GM18499 (cell line): ENCODE data around the gene TES.
"Not testable (repeated sequence)": the region's sequence is repeated elsewhere in the genome, so short reads cannot be mapped to it uniquely, and the experiment has no call there.

Source experiments
- ATAC-seq: cut with Tn5 transposase; IDR thresholded peaks from one replicate; pipeline ENCODE4 v1.9.1; 2021; ENCODE audit warnings: moderate number of reproducible peaks; ENCODE audit not compliant: insufficient read depth, unreplicated experiment

TES gene, protein sequence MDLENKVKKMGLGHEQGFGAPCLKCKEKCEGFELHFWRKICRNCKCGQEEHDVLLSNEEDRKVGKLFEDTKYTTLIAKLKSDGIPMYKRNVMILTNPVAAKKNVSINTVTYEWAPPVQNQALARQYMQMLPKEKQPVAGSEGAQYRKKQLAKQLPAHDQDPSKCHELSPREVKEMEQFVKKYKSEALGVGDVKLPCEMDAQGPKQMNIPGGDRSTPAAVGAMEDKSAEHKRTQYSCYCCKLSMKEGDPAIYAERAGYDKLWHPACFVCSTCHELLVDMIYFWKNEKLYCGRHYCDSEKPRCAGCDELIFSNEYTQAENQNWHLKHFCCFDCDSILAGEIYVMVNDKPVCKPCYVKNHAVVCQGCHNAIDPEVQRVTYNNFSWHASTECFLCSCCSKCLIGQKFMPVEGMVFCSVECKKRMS

DNA sequence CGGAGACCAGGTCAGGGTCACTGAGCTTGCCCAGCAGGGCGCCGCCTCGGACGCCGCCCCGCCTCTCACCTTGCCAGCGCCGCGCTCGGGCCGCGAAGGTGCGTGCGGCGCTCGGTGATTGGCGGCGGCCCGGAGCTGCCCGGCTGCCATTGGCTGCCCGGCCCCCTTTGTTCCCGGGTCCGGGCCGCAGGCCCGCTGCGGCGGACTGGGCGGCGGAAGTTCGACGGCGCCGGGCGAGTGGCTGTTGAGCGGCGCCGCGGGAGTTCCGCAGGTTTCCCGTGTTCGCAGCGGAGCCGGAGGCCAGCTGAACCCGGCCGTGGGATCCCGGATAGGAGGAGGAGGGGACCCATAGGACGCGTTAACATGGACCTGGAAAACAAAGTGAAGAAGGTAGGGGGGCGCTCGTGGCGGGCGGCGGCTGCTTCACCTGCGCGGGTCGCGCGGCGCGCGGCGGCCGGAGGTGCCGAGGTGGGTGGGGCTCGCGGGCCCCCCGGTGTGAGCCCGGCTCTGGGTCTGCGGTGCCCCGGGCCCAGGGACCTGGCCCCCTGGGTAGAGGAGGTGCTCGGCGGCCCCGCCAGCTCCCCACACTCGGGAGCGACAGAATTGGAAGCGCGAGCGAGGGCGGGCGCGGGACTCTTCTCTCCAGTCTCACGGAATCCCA, at the start of gene TES:
Gene TES, plus strand, starts transcription at position 195 of the 661 bp plus-strand sequence. Its CDS starts 169 bp downstream, at position 364.
- peak; percentile 32 for ATAC-seq

DNA sequence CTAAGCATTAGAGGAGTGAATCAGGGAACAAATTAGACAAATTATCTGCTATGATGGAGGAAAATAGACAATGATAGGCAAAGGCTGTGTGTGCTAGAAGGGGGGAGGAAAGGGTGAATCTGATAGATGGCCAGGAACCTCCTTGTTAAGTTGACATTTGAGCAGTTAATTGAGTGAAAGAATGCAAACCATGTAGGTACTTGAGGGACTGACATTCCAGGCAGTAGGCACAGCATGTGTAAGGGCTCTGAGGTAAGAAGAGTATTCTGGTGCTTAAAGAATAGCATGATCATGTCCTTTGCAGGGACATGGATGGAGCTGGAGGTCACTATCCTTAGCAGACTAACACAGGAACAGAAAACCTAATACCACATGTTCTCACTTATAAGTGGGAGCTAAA, 48.6 kb upstream of the TES start:
- no peak for ATAC-seq

DNA sequence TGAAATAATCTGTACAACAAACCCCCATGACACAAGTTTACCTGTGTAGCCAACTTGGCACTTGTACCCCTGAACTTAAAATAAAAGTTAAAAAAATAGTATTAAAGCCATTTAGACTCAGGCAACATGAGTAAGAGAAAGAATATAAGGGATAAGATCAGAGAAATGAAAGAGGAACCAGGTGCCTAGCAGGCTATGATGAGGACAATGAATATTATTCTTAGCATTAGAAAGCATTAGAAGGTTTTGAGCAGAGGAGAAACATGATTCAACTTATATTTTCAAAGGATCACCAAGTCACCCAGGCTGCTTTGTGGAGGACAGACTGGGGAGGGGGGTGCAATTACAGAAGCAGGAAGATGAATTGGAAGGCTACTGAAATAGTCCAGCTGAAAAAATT, 48.1 kb upstream of the TES start:
- ATAC-seq, result no peak

DNA sequence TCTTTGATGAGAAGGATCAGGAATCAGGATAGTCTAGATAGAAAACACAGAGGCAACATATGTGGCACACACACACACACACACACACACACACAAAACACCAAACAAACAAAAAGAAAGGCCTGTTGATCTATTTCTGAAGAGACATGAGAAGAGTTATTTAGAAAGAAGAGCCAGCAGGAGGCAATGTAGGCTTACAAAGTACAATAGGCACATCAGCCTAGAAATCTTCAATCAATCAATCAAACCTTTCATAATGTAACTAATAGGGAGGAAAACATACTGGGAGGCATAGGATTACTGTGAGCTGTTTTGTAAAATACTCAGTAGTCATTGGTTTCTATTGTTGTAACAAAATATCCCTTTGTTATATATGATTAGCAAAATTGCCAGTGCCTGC, 47.3 kb upstream of the TES start:
- ATAC-seq, result no peak

DNA sequence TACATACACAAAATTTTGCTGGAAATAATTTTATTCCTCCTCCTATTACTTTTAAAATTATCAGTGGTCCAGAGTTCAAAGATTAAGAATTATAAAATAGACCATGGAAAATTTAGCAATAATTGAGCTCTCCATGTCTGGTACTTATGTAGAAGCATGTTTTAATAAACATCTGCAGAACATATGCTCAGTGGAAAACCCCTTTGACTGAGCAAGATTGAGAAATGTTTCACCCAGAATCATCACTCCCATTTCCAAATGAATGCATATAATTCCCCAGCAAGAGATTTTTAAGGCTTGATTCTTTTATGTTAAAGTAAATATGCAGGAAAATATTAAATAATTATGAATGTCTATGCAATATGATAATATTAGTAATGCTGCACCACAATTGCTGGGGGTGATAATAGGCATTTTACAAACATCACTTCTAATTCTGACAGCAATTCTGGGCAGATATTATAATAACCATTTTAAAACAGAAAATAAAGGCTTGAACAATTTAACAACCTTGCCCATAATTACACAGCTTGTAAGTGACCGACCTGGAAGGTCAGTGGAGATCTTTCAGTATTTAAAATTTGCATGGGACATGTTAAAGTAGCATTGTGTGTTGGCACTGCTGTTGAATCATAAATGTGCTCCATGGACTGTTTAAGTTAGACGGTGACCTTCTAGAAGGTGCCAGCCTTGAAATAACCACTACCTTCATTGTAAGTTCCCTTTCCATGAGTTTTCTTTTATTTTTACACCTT, 45.6 kb upstream of the TES start:
- no peak for ATAC-seq

DNA sequence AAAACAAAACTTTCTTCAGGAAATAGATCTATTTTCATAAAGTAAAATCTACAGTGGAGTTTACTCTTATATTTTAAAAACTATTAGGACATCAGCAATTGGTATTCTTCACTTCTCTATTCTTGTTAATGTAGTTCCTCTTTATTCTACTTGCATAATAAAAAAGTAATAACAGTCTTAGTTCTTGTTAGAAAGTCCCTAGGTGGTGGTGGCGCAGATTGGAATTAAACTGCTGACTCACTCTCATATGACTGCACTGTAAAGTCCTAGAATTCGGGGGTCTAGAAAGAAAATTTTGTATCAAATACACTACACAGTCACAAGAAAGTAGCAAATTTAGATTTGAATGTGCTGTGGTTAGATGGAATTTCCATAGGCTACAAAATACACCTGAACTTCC, 44.6 kb upstream of the TES start:
- peak; percentile 77 for ATAC-seq

DNA sequence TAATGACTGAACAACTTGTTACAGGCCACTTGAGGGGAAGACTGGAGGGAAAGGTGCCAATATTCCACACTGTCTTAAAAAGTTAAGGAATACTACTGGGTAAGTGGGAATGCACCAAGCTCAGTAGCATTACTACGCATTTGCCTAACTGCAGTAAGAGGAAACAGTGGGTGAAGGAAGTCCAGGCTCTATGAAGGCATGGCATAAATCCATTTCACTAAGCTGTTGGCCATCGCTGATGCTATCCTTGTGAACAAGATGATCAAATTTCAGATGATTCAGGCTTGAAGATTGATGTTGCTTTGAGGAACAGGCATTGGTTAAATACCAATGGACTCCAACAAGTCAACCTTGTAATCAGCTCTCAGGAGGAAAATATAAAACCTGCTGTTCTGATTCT, 44.2 kb upstream of the TES start:
- ATAC-seq, result no peak

DNA sequence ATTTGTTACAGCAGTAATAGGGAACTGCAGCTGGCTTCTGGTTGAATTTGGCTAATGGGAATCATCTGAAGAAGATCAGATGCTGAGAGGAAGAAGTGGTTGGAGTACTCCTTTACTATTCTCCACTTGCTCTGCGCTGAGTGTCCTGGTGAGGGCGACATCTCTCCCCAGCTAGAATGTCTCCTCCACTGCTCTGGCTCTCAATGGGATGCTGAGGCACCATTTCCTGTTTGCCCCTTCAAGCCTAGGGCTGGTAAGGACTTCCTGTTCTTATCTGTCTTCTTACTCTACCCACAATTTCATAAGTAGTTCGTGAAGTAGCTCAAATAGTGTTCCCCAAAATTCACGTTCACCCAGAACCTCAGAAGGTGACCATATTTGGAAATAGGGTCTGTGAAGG, 43.2 kb upstream of the TES start:
- ATAC-seq, result no peak

DNA sequence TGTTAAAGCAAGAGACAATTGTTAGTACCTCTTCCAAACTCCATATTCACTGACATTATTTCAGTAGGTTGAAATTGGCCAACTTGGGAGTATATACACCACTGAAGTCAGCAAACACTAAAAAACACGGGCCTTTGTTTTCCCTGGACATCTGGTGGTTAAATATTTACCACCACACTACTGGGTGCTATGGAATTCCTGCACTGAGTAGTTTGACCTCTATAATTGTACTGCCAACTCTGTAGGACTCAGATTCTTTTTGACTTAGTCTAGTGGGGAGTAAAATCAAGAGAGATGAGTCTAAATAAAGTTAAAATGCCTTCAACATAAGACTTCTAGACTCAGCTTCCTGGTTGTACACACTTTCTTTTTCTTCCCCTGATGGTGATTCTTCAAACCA, 41.3 kb upstream of the TES start:
- no peak for ATAC-seq

DNA sequence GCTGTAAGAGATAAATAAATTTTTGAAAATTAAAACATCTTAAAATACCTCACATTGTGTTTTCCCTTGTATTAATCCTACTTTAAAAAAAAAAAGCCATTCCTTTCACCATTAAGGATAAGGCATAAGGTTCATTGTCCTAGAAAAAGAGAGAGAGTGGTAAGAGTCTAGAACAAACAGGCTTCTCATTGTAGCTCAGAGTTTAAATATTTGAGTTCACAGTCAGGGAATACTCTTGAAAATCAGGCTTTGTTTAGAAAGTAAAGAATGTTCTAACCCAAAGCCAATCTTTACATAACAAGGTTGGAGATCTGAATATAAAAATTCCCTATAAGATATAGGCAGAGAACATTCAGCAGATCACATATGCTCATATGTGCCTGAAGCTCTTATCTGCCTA, 40.2 kb upstream of the TES start:
- ATAC-seq, result no peak

DNA sequence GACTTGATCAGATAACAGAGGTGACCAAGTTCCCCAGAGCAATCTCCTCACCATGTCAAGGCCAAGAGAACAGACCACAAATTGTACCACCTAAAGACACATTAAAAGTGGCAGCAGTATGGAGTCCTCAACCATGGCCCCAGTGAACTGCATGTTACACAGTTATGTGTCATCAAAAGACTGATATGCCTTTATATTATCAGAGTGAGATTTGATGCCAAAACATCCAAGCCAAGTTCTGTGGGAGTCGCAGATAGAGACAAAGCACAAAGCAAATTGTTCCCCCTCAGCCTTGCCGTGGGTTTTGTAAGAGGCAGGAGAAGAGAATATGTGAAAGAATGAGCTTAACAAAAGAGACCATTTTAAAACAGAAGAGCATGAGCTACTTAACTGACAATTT, 39.2 kb upstream of the TES start:
- ATAC-seq, result no peak

DNA sequence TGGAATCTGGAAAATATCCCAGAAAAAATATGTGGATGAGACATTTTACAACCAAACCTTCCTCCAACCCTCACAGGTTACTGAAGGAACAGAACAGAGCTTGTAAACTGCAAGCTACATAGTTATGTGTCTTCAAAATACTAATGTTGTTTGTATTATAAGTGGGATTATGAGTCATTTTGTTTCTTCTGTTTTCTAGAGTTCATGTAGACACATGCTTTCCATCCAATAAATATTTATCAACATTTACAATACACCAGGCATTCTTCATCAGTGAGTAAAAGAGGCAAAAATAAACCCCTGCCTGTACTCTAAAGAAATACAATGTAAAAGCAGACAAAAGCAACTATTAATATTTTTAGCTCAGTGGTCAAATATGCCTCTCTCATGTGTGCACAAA, 38.0 kb upstream of the TES start:
- ATAC-seq, result no peak

DNA sequence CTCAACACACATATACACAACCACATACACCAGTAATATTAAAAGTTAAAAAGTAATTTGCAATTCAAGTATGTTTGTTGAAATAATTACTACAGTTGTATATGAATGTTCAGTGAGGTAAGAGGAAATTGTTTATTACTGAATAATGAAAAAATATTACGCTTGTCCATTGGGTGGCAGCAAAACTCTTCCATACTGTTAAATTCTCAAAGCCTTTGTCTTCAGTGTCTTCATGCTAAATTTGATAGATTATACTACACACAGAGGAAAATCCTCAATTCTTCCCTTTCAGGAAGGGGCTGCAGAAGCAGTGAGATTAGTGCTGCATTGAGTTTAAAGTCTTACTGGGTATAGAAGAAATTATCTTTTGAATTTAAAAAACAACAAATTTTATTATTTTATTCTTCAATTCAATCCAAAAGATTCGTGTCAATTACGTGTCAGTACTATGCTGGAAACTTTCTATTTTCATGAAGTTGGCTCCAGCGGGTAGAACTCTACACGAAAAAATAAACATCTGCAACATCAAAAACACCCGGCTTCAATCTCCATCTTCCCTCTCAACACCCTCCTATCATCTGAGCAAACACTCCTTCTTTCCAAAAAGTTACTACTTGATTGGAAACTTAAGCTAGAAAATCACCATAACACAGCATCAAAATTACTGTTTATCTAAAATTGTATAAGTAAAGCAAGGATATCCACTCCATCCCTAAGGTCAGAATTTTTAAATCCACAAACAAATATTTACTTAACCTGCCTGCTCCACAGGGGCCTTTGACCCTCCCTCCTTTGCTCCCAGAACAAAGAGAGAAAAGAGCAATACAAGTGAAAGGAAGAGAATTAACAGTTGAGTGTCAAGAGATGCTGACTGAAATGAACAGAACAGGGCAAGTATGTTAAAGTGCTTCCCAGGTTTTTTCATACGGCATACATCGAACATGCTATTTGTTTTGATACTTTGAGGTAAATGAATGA, 37.0 kb upstream of the TES start:
- ATAC-seq, result peak; percentile 43

DNA sequence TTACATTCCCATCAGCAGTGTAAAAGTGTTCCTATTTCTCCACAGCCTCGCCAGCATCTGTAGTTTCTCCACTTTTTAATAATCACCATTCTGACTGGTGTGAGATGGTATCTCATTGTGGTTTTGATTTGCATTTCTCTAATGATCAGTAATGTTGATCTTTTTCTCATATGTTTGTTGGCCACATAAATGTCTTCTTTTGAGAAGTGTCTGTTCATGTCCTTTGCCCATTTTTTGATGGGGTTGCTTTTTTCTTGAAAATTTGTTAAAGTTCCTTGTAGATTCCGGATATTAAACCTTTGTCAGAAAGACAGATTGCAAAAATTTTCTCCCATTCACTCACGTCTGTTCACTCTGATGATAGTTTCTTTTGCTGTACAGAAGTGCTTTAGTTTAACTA, 35.2 kb upstream of the TES start:
- not testable (repeated sequence) for ATAC-seq

DNA sequence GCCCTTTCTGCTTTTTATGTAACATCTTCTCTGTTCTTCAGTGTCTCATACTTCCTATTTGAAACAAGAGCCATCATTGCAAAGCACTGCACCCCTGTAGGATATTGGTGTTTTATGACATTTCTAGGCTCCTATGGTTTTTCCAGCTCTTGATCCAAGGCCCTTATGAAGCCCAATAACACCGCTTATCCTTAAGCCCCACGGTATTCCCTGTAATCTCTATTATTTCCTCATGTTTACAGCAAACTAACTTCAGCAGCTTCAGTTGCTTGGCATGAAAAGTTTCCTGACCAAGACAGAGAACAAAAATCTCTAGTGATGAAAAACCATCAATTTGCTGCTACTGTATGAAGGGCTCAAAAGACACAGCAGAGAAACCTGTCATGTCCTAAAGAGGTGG, 34.1 kb upstream of the TES start:
- no peak for ATAC-seq

DNA sequence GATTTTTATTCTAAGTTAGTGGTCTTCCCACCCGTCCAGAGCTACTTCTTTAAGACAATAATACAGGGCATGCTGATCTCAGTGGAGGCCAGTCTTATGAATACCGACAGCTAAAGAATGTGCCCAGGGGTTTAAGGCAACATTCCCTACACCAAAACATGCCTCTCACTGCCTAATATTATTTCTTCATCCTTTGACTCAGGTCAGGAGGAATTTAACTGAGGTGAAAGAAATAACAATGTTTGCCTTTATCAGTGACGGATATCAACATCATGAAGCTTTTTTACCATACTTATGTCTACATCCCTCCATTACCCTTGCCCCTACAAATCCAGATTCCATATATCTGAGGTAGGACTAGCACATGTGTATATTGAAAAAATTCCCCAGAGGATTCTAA, 33.3 kb upstream of the TES start:
- no peak for ATAC-seq

DNA sequence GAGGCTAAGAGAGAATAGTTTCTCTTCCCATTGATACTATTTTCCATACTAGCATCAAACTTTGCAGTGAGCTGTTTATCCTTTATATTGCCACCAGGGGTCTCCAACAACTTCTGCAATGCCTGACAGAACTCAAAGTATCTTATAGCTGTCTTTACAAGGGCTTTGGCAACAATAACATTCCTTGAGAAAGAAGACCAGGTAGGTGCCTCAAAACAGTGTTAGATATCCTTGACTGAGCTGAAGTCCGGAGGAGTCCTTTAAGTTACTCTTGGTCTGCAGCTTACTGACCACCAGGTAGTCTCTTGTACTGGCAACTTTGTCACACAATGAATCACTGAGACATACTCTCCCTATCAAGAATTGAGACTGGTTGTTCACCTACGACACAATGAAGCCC, 30.0 kb upstream of the TES start:
- peak; percentile 80 for ATAC-seq

DNA sequence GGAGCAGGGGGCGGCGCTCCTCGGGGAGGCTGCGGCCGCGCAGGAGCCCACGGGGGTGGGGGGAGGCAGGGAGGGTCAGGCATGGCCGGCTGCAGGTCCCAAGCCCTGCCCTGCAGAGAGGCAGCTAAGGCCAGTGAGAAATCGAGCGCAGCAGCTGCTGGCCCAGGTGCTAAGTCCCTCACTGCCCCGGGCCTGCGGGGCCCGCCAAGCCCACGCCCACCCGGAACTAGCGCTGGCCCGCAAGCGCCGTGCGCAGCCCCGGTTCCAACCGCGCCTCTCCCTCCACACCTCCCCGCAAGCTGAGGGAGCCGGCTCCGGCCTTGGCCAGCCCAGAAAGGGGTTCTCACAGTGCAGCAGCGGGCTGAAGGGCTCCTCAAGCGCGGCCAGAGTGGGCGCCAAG, 28.3 kb upstream of the TES start:
- ATAC-seq, result no peak

DNA sequence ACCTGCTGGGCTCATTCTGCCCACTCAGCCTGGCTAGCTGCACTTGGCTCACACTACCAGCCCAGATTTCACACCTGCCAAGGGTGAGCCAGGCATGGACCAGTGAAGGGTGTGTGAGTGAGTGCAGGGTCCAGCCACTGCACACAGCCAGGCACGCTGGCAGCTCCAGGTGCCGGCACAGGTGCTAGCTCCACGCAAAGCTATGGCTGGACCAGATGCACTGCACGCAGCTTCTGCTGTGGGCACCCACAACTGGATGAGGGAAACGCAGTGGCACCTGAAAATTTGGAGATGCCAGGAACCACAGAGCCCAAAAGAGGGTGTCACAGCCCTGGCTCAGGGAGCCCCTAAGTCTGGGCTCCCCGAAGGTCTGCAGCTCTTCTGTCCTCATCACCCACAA, 24.9 kb upstream of the TES start:
- ATAC-seq, result no peak

DNA sequence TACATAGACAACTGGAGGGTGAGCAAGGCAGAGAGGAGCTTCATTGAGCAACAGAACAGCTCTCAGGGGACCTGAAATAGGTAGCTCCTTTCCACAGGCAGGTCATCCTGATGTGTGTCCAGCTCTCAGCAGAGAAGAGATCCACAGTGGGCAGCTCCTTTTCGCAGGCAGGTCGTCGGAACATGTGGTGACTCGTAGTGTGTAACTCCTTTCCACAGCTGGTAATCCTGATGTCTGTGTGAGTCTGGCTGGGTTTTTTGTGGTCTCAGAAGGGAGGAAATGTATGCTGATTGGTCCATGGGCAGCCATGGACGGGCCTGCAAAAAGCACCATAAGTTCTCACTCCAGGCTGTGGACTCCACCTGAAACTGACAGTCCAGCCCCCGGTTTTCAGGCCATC, 24.4 kb upstream of the TES start:
- no peak for ATAC-seq
